Smooth muscle cell (in vitro differentiated cells): Measurements from ENCODE around the gene SEPHS2. TPM values are rescaled to one million over a fixed set of nuclear protein-coding genes. Genes with fewer than 3 reads are reported as not detected.

ENCODE experiments used
- DNase-seq: peaks from one replicate; lab custom pipeline; 2025; ENCODE audit not compliant: unreplicated experiment; lab: John Stamatoyannopoulos, UW
- H2AFZ ChIP-seq: fragments of 200-600 bp; sonication (generic); 2 replicates; pipeline ENCODE4 v1.6.0; 2016; ENCODE audit warnings: antibody characterized with exemption, low read depth, mild to moderate bottlenecking
- H3F3A ChIP-seq: fragments of 200-600 bp; sonication (generic); 2 replicates; pipeline ENCODE4 v1.6.0; 2017; ENCODE audit warnings: antibody characterized with exemption, low read depth
- H3K27ac ChIP-seq: fragments of 200-600 bp; sonication (generic); 2 replicates; pipeline ENCODE4 v1.5.1; 2016; ENCODE audit warnings: low read depth, mild to moderate bottlenecking
- H3K27me3 ChIP-seq: fragments of 200-600 bp; sonication (generic); 2 replicates; pipeline ENCODE4 v1.6.1; 2016; ENCODE audit warnings: low read depth, mild to moderate bottlenecking
- H3K36me3 ChIP-seq: fragments of 200-600 bp; sonication (generic); 2 replicates; pipeline ENCODE4 v1.5.1; 2016; ENCODE audit warnings: low read depth
- H3K4me1 ChIP-seq: fragments of 200-600 bp; sonication (generic); 2 replicates; pipeline ENCODE4 v1.5.1; 2016; ENCODE audit warnings: low read depth
- H3K4me2 ChIP-seq: fragments of 200-600 bp; sonication (generic); 2 replicates; pipeline ENCODE4 v1.6.0; 2016; ENCODE audit warnings: mild to moderate bottlenecking
- H3K4me3 ChIP-seq: fragments of 200-600 bp; sonication (generic); 2 replicates; pipeline ENCODE4 v1.5.1; 2016; ENCODE audit warnings: mild to moderate bottlenecking
- H3K79me2 ChIP-seq: fragments of 200-600 bp; sonication (generic); 2 replicates; pipeline ENCODE4 v1.6.0; 2016; ENCODE audit warnings: low read depth, mild to moderate bottlenecking
- H3K9ac ChIP-seq: fragments of 200-600 bp; sonication (generic); 2 replicates; pipeline ENCODE4 v1.6.0; 2016; ENCODE audit warnings: low read depth
- H3K9me3 ChIP-seq: fragments of 200-600 bp; sonication (generic); replicated peaks from 2 replicates; pipeline ENCODE4 v1.5.1; 2016; ENCODE audit warnings: low read depth
- H4K20me1 ChIP-seq: fragments of 200-600 bp; sonication (generic); 2 replicates; pipeline ENCODE4 v1.6.0; 2016; ENCODE audit warnings: low read depth
- CTCF ChIP-seq: fragments of 200-600 bp; sonication (generic); IDR thresholded peaks from 2 replicates; pipeline ENCODE4 v1.5.1; 2017; ENCODE audit warnings: borderline replicate concordance, mild to moderate bottlenecking, antibody characterized with exemption; ENCODE audit not compliant: insufficient read depth, poor library complexity, severe bottlenecking
- WGBS: methylation state at CpG from one replicate; pipeline ENCODE4 v1.1.7; 2016; ENCODE audit warnings: low lambda C conversion rate; 5-methylcytosine and 5-hydroxymethylcytosine counted together
- polyA plus RNA-seq: library from polyadenylated mRNA; unstranded; fragments of >200 nt; fragmentation: Nextera tagmentation; extraction: Ambion mirVana; gene quantifications from 2 replicates; pipeline ENCODE4 v1.2.1, GENCODE V29; 2016
- total RNA-seq: library from RNA; depleted of rRNA; stranded (reverse); fragments of >200 nt; gene quantifications from 2 replicates; pipeline ENCODE4 v1.2.3, GENCODE V29; 2014

SEPHS2 gene
- total and polyA plus RNA-seq, 2 experiments from 2014 or later = 12.1 to 26.4 TPM

GRCh38 chr16:30491744-30492308, 46.2 kb upstream of the SEPHS2 start:
- Histone ChIP-seq H3K27me3 (no peaks in the 10 kb centered on the region), H3K9me3 (no peaks in the 10 kb centered on the region), H3F3A (no peaks in the 10 kb centered on the region), H3K27ac (no peak overlapping the region), H3K4me2 (no peak overlapping the region), H3K9ac (no peak overlapping the region), H3K4me1 (no peaks in the 10 kb centered on the region), H2AFZ (no peak overlapping the region), H3K36me3 (no peaks in the 10 kb centered on the region), H3K4me3 (no peak overlapping the region), H3K79me2 (no peaks in the 10 kb centered on the region), H4K20me1 (no peaks in the 10 kb centered on the region)
- no peak for TF ChIP-seq CTCF
- 64% methylated on average over 6 of the region's 6 CpGs for WGBS
- DNase-seq = no peak

GRCh38 chr16:30491229-30491628, 45.6 kb upstream of the SEPHS2 start:
- Histone ChIP-seq H3K4me2 (no peak overlapping the region), H3K36me3 (no peaks in the 10 kb centered on the region), H3K27me3 (no peaks in the 10 kb centered on the region), H2AFZ (no peak overlapping the region), H3F3A (no peaks in the 10 kb centered on the region), H3K9ac (no peak overlapping the region), H3K4me3 (no peak overlapping the region), H3K4me1 (no peaks in the 10 kb centered on the region), H4K20me1 (no peaks in the 10 kb centered on the region), H3K27ac (no peak overlapping the region), H3K9me3 (no peaks in the 10 kb centered on the region), H3K79me2 (no peaks in the 10 kb centered on the region)
- no peak for DNase-seq
- TF ChIP-seq CTCF = no peak
- WGBS = 89% methylated on average over 4 of the region's 4 CpGs

- Histone ChIP-seq H3K79me2 (no peaks in the 10 kb centered on the region), H3K27me3 (no peaks in the 10 kb centered on the region), H3K9me3 (no peaks in the 10 kb centered on the region), H3K36me3 (no peaks in the 10 kb centered on the region), H3K4me1 (no peaks in the 10 kb centered on the region), H3K4me3 (no peak overlapping the region), H3F3A (no peaks in the 10 kb centered on the region), H3K27ac (no peak overlapping the region), H2AFZ (no peak overlapping the region), H4K20me1 (no peaks in the 10 kb centered on the region), H3K9ac (no peak overlapping the region), H3K4me2 (no peak overlapping the region)
- WGBS = 78% methylated on average over 6 of the region's 6 CpGs
- no peak for TF ChIP-seq CTCF
- DNase-seq = no peak
Measured at GRCh38 chr16:30490210-30490609, 44.5 kb upstream of the SEPHS2 start.
